ENCODE results near the gene SLCO2B1. TPM values are rescaled to one million over a fixed set of nuclear protein-coding genes. Genes with fewer than 3 reads are reported as not detected.

SLCO2B1 gene
- total RNA-seq, 1 experiment from 2014 or later = not detected

- Mint-ChIP-seq H3K36me3 (ENCODE audit: insufficient read depth, unreplicated experiment) (no peaks in the 10 kb centered on the region), H3K9me3 (ENCODE audit: unreplicated experiment) (no peaks in the 10 kb centered on the region), H3K4me3 (ENCODE audit: unreplicated experiment) (no peak overlapping the region), H3K27ac (ENCODE audit: low read depth, unreplicated experiment) (no peak overlapping the region), H3K27me3 (ENCODE audit: insufficient read depth, unreplicated experiment) (peaks cover 29% of the 10 kb centered on the region), H3K4me1 (ENCODE audit: insufficient read depth, unreplicated experiment) (no peaks in the 10 kb centered on the region)
- intact Hi-C loops (cut with micrococcal nuclease) = no loop called here
- TF ChIP-seq CTCF (IDR thresholded peaks at IDR 0.05; ENCODE audit: unreplicated experiment) = no peak
- ChIA-PET CTCF (interaction anchor here (1.2 kb wide), 1 partner anchor 16 kb away, joined by 3 read pairs; no protein-coding TSS in a partner anchor), POLR2A (no interaction called here)
- BruUV-seq (replicated peaks) = no TSS peak
- DNase-seq (ENCODE audit: unreplicated experiment) = no peak
Observed at GRCh38 chr11:75160880-75161279, 10.0 kb downstream of the SLCO2B1 start.

- ChIA-PET CTCF (interaction anchor here (1.2 to 1.4 kb wide), 2 partner anchors 15 to 21 kb away, joined by 3 read pairs; no protein-coding TSS in a partner anchor), POLR2A (no interaction called here)
- Mint-ChIP-seq H3K27ac (ENCODE audit: low read depth, unreplicated experiment) (no peak overlapping the region), H3K4me3 (ENCODE audit: unreplicated experiment) (no peak overlapping the region), H3K4me1 (ENCODE audit: insufficient read depth, unreplicated experiment) (no peaks in the 10 kb centered on the region), H3K27me3 (ENCODE audit: insufficient read depth, unreplicated experiment) (peaks cover 29% of the 10 kb centered on the region), H3K36me3 (ENCODE audit: insufficient read depth, unreplicated experiment) (no peaks in the 10 kb centered on the region), H3K9me3 (ENCODE audit: unreplicated experiment) (no peaks in the 10 kb centered on the region)
- TF ChIP-seq CTCF (IDR thresholded peaks at IDR 0.05; ENCODE audit: unreplicated experiment) = no peak
- BruUV-seq (replicated peaks) = no TSS peak
- intact Hi-C loops (cut with micrococcal nuclease) = no loop called here
- DNase-seq (ENCODE audit: unreplicated experiment) = no peak
Observed at GRCh38 chr11:75161506-75162095, 10.7 kb downstream of the SLCO2B1 start.

- peaks cover 29% of the 10 kb centered on the region for H3K27me3 Mint-ChIP-seq (ENCODE audit: insufficient read depth, unreplicated experiment)
- DNase-seq (ENCODE audit: unreplicated experiment) = no peak
- ChIA-PET POLR2A (interaction anchor here (0.8 kb wide), 1 partner anchor 15 kb away, joined by 3 read pairs; no protein-coding TSS in a partner anchor), CTCF (interaction anchor here (1.2 to 1.4 kb wide), 3 partner anchors 16 to 23 kb away, joined by 3 read pairs; no protein-coding TSS in a partner anchor)
- H3K4me3 Mint-ChIP-seq (ENCODE audit: unreplicated experiment) = no peak overlapping the region
- TF ChIP-seq CTCF (IDR thresholded peaks at IDR 0.05; ENCODE audit: unreplicated experiment) = no peak
- intact Hi-C loops (cut with micrococcal nuclease) = no loop called here
- no TSS peak for BruUV-seq (replicated peaks)
- no peak overlapping the region for H3K27ac Mint-ChIP-seq (ENCODE audit: low read depth, unreplicated experiment)
- no peaks in the 10 kb centered on the region for H3K9me3 Mint-ChIP-seq (ENCODE audit: unreplicated experiment)
- no peaks in the 10 kb centered on the region for H3K4me1 Mint-ChIP-seq (ENCODE audit: insufficient read depth, unreplicated experiment)
- no peaks in the 10 kb centered on the region for H3K36me3 Mint-ChIP-seq (ENCODE audit: insufficient read depth, unreplicated experiment)
Observed at GRCh38 chr11:75162954-75163353, 12.0 kb downstream of the SLCO2B1 start.

- TF ChIP-seq CTCF (IDR thresholded peaks at IDR 0.05; ENCODE audit: unreplicated experiment) = no peak
- ChIA-PET CTCF (interaction anchor here (1.3 kb wide), 1 partner anchor 18 kb away, joined by 3 read pairs; no protein-coding TSS in a partner anchor), POLR2A (no interaction called here)
- no peaks in the 10 kb centered on the region for H3K4me1 Mint-ChIP-seq (ENCODE audit: insufficient read depth, unreplicated experiment)
- intact Hi-C loops (cut with micrococcal nuclease) = no loop called here
- no peak for DNase-seq (ENCODE audit: unreplicated experiment)
- H3K9me3 Mint-ChIP-seq (ENCODE audit: unreplicated experiment) = no peaks in the 10 kb centered on the region
- H3K36me3 Mint-ChIP-seq (ENCODE audit: insufficient read depth, unreplicated experiment) = no peaks in the 10 kb centered on the region
- BruUV-seq (replicated peaks) = no TSS peak
- H3K4me3 Mint-ChIP-seq (ENCODE audit: unreplicated experiment) = no peak overlapping the region
- H3K27ac Mint-ChIP-seq (ENCODE audit: low read depth, unreplicated experiment) = no peak overlapping the region
- H3K27me3 Mint-ChIP-seq (ENCODE audit: insufficient read depth, unreplicated experiment) = peaks cover 29% of the 10 kb centered on the region
Observed at GRCh38 chr11:75163921-75164849, 13.3 kb downstream of the SLCO2B1 start.

Measured in MCF 10A (cell line).